ENCODE results near the gene OTUD3. TPM values are rescaled to one million over a fixed set of nuclear protein-coding genes. Genes with fewer than 3 reads are reported as not detected.
A peak's percentile ranks its signal among the peaks of the same experiment; 100 is the strongest.

The OTUD3 gene, protein sequence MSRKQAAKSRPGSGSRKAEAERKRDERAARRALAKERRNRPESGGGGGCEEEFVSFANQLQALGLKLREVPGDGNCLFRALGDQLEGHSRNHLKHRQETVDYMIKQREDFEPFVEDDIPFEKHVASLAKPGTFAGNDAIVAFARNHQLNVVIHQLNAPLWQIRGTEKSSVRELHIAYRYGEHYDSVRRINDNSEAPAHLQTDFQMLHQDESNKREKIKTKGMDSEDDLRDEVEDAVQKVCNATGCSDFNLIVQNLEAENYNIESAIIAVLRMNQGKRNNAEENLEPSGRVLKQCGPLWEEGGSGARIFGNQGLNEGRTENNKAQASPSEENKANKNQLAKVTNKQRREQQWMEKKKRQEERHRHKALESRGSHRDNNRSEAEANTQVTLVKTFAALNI
- 32.8 and 33.9 TPM in 2 replicates for total RNA-seq (2021)
- Bru-seq, nascent RNA: percentile 94 among the genes with signal in this experiment
- percentile 97 among the genes with signal in this experiment for BruChase-seq, experiment 1, labeled RNA remaining after a 2-hour chase
- BruChase-seq, experiment 2, labeled RNA remaining after a 6-hour chase: percentile 90 among the genes with signal in this experiment
- long read RNA-seq, full-length matches to known transcripts: 3 of 9 reads
- long read RNA-seq, partial matches to known transcripts: 0 of 9 reads
- long read RNA-seq, other reads (novel, unspliced or antisense): 6 of 9 reads

DNA sequence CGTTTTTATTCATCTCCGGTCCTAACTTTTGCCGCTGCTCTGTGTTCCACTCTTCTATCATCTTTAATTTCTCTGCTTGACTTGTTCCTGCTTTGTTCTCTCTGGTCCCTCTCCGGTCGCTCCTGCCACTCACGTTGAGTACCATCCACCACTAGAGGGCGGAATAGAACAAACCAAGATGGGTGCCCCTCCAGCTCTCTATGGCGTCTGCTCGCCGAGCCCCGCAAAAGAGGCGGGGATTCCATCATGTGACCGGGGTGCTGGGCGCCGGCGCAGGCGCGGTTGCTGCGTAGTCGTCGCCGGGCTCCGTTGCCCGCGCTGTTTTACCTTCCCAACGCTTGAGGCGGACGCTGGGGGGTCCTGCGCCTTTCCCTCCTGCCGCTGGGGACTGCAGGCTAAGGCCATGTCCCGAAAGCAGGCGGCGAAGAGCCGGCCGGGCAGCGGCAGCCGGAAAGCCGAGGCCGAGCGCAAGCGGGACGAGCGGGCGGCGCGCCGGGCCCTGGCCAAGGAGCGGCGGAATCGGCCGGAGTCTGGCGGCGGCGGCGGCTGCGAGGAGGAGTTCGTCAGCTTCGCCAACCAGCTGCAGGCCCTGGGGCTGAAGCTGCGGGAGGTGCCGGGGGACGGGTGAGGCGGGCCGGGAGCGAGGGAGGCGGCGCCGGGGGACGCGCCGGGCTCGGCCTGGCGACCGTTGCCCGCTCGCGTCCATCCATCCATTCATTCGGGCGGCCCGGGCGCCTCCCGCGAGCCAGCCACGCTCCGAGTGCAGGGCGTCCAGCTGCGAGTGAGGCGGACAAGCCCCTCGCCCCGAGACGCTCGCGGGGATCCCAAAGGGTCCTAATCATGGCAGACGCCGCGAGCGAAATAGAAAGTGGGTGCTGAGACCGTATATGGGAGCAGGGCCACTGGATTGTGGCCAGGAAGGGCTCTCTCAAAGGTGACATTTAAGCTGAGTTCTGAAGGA lies at the start of gene OTUD3:
OTUD3 (plus strand) TSS at position 285 of the 961 bp plus-strand sequence; CDS start at position 404, 119 bp downstream.
- H3K27ac ChIP-seq (ENCODE audit: low read depth, low read length, poor library complexity, severe bottlenecking): peak within 1 kb of the TSS; percentile 95
- POLR2A ChIA-PET (ENCODE audit: low non-redundant PET): interaction anchor here (0.7 kb wide), 2 partner anchors 44 to 119 kb away, joined by 3 to 4 read pairs; no protein-coding TSS in a partner anchor
- CTCF ChIA-PET: interaction anchor here (1.0 to 1.4 kb wide), 2 partner anchors 167 to 612 kb away, joined by 4 to 7 read pairs; no protein-coding TSS in a partner anchor
- peaks cover 2% of the 10 kb centered on the region for H3K36me3 ChIP-seq (ENCODE audit: insufficient read depth, low read length, poor library complexity, severe bottlenecking)
- H3K4me3 ChIP-seq (ENCODE audit: low read depth, low read length, poor library complexity, severe bottlenecking): peak within 1 kb of the TSS; percentile 98
- peak; percentile 99 for DNase-seq (ENCODE audit: low spot score)
- intact Hi-C loops (cut with micrococcal nuclease; ENCODE audit: unreplicated experiment): loop anchor here (2.0 kb wide), 1 partner anchor 120 kb away; no protein-coding TSS in a partner anchor
- H3K27me3 ChIP-seq (replicated peaks; ENCODE audit: insufficient read depth, low read depth, low read length, poor library complexity): no peaks in the 10 kb centered on the region
- no TSS peak for BruUV-seq (replicated peaks)
- TF ChIP-seq, protein P1, sequence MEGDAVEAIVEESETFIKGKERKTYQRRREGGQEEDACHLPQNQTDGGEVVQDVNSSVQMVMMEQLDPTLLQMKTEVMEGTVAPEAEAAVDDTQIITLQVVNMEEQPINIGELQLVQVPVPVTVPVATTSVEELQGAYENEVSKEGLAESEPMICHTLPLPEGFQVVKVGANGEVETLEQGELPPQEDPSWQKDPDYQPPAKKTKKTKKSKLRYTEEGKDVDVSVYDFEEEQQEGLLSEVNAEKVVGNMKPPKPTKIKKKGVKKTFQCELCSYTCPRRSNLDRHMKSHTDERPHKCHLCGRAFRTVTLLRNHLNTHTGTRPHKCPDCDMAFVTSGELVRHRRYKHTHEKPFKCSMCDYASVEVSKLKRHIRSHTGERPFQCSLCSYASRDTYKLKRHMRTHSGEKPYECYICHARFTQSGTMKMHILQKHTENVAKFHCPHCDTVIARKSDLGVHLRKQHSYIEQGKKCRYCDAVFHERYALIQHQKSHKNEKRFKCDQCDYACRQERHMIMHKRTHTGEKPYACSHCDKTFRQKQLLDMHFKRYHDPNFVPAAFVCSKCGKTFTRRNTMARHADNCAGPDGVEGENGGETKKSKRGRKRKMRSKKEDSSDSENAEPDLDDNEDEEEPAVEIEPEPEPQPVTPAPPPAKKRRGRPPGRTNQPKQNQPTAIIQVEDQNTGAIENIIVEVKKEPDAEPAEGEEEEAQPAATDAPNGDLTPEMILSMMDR (conservative IDR thresholded peaks at IDR 0.05; ENCODE audit: low read depth, low read length): peak; percentile 96
- no peak for TF ChIP-seq EZH2 (IDR thresholded peaks at IDR 0.05; ENCODE audit: borderline replicate concordance, low read depth, low read length, poor library complexity, severe bottlenecking)
- H3K4me1 ChIP-seq (ENCODE audit: insufficient read depth, low read length, poor library complexity, severe bottlenecking): peaks cover 21% of the 10 kb centered on the region
- no peaks in the 10 kb centered on the region for H3K9me3 ChIP-seq (ENCODE audit: low read depth, low read length, poor library complexity, severe bottlenecking)

DNA sequence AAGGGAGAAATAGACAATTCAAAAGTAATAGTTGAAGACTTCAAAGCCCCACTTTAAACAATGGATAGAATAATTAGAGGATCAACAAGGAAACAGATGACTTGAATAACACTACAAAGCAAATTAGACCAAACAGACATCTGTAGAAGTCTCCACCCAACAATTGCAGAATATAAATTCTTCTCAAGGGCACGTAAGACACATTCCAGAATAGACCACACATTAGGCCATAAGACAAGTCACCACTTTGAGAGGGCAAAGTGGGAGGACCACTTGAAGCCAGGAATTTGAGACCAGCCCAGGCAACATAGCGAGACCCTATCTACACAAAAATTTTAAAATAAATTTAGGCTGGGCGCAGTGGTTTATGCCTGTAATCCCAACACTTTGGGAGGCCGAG lies 46.6 kb upstream of the OTUD3 start:
- Histone ChIP-seq H3K27ac (ENCODE audit: low read depth, low read length, poor library complexity, severe bottlenecking) (no peak overlapping the region), H3K27me3 (replicated peaks; ENCODE audit: insufficient read depth, low read depth, low read length, poor library complexity) (no peaks in the 10 kb centered on the region), H3K4me3 (ENCODE audit: low read depth, low read length, poor library complexity, severe bottlenecking) (no peak overlapping the region), H3K4me1 (ENCODE audit: insufficient read depth, low read length, poor library complexity, severe bottlenecking) (no peaks in the 10 kb centered on the region), H3K36me3 (ENCODE audit: insufficient read depth, low read length, poor library complexity, severe bottlenecking) (no peaks in the 10 kb centered on the region), H3K9me3 (ENCODE audit: low read depth, low read length, poor library complexity, severe bottlenecking) (peaks cover 6% of the 10 kb centered on the region)
- POLR2A ChIA-PET (ENCODE audit: low non-redundant PET): no interaction called here
- no peak for DNase-seq (ENCODE audit: low spot score)
- intact Hi-C loops (cut with micrococcal nuclease; ENCODE audit: unreplicated experiment): no loop called here
- CTCF ChIA-PET: no interaction called here
- BruUV-seq (replicated peaks): no TSS peak
- TF ChIP-seq EZH2 (IDR thresholded peaks at IDR 0.05; ENCODE audit: borderline replicate concordance, low read depth, low read length, poor library complexity, severe bottlenecking): no peak
- TF ChIP-seq, protein P1 (conservative IDR thresholded peaks at IDR 0.05; ENCODE audit: low read depth, low read length): no peak

DNA sequence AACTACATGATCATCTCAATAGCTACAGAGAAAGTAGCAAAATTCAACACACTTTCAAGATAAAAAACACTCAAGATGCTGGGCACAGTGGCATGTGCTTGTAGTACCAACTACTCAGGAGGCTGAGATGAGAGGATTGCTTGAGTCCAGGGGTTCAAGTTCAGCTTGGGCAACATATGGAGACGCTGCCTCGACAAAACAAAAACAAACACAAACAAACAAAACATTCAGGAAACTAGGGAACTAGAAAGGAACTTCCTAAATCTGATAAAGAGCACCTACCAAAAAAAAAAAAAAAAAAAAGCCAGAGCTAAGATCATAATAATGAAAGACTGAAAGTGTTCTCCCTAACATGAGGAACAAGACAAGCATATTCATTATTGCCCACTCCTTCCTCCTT lies 44.3 kb upstream of the OTUD3 start:
- no peaks in the 10 kb centered on the region for H3K4me1 ChIP-seq (ENCODE audit: insufficient read depth, low read length, poor library complexity, severe bottlenecking)
- no peak overlapping the region for H3K4me3 ChIP-seq (ENCODE audit: low read depth, low read length, poor library complexity, severe bottlenecking)
- no peaks in the 10 kb centered on the region for H3K27me3 ChIP-seq (replicated peaks; ENCODE audit: insufficient read depth, low read depth, low read length, poor library complexity)
- no peaks in the 10 kb centered on the region for H3K9me3 ChIP-seq (ENCODE audit: low read depth, low read length, poor library complexity, severe bottlenecking)
- no TSS peak for BruUV-seq (replicated peaks)
- no peak overlapping the region for H3K27ac ChIP-seq (ENCODE audit: low read depth, low read length, poor library complexity, severe bottlenecking)
- intact Hi-C loops (cut with micrococcal nuclease; ENCODE audit: unreplicated experiment): no loop called here
- H3K36me3 ChIP-seq (ENCODE audit: insufficient read depth, low read length, poor library complexity, severe bottlenecking): no peaks in the 10 kb centered on the region
- POLR2A ChIA-PET (ENCODE audit: low non-redundant PET): no interaction called here
- TF ChIP-seq, protein P1 (conservative IDR thresholded peaks at IDR 0.05; ENCODE audit: low read depth, low read length): no peak
- no peak for TF ChIP-seq EZH2 (IDR thresholded peaks at IDR 0.05; ENCODE audit: borderline replicate concordance, low read depth, low read length, poor library complexity, severe bottlenecking)
- CTCF ChIA-PET: no interaction called here
- no peak for DNase-seq (ENCODE audit: low spot score)

Data from A673 (cell line).